ENCODE results near the gene HSPB2. TPM values are rescaled to one million over a fixed set of nuclear protein-coding genes. Genes with fewer than 3 reads are reported as not detected.
A peak's percentile ranks its signal among the peaks of the same experiment; 100 is the strongest.
"Not testable (repeated sequence)": the region's sequence is repeated elsewhere in the genome, so short reads cannot be mapped to it uniquely, and the experiment has no call there.

HSPB2 gene
- polyA plus RNA-seq, 4 donors, result 1.7 to 4.3 (median 3.0) TPM; not detected in 1

GRCh38 chr11:111879637-111879960 lies 32.9 kb upstream of the HSPB2 start:
- 6 to 39% (median 27%) methylated on average over 6 of the region's 6 CpGs for WGBS, 3 donors
- no peaks in the 10 kb centered on the region for H3K9me3 ChIP-seq (ENCODE audit: control insufficient read depth in 2 of 2, insufficient read depth in 1 of 2, low read depth in 1 of 2, low read length in 1 of 2)
- peak overlapping the region; percentile 95 to 96 (median 96) for H3K27ac ChIP-seq (ENCODE audit: low read depth in 1 of 3, low read length in 2 of 3)
- FAIRE-seq (no peak), DNase-seq (no peak)
- H3K4me1 ChIP-seq (ENCODE audit: control insufficient read depth in 3 of 3, insufficient read depth in 2 of 3, low read depth in 1 of 3, low read length in 2 of 3), result peaks cover 0 to 8% (median 2%) of the 10 kb centered on the region in 3 donors
- peaks cover 0 to 3% (median 0%) of the 10 kb centered on the region in 3 donors for H3K36me3 ChIP-seq (ENCODE audit: control insufficient read depth in 3 of 3, insufficient read depth in 2 of 3, low read depth in 1 of 3, low read length in 3 of 3)
- H3K4me3 ChIP-seq (ENCODE audit: low read depth in 1 of 3, low read length in 3 of 3), result peak overlapping the region in 2 of 3 donors; percentile 66 to 70
- H3K27me3 ChIP-seq (ENCODE audit: control insufficient read depth in 3 of 3, insufficient read depth in 3 of 3, low read length in 3 of 3), result no peaks in the 10 kb centered on the region

- Histone ChIP-seq H3K4me1 (ENCODE audit: control insufficient read depth in 3 of 3, insufficient read depth in 2 of 3, low read depth in 1 of 3, low read length in 2 of 3) (peaks cover 0 to 8% (median 2%) of the 10 kb centered on the region in 3 donors), H3K27me3 (ENCODE audit: control insufficient read depth in 3 of 3, insufficient read depth in 3 of 3, low read length in 3 of 3) (no peaks in the 10 kb centered on the region), H3K4me3 (ENCODE audit: low read depth in 1 of 3, low read length in 3 of 3) (no peak overlapping the region), H3K27ac (ENCODE audit: low read depth in 1 of 3, low read length in 2 of 3) (no peak overlapping the region), H3K36me3 (ENCODE audit: control insufficient read depth in 3 of 3, insufficient read depth in 2 of 3, low read depth in 1 of 3, low read length in 3 of 3) (no peaks in the 10 kb centered on the region), H3K9me3 (ENCODE audit: control insufficient read depth in 2 of 2, insufficient read depth in 1 of 2, low read depth in 1 of 2, low read length in 1 of 2) (no peaks in the 10 kb centered on the region)
- FAIRE-seq (no peak), DNase-seq (no peak)
- 92 to 96% (median 96%) methylated on average over 5 of the region's 5 CpGs for WGBS, 3 donors
These were observed 30.3 kb upstream of the HSPB2 start for GRCh38 chr11:111882202-111882601.

DNA sequence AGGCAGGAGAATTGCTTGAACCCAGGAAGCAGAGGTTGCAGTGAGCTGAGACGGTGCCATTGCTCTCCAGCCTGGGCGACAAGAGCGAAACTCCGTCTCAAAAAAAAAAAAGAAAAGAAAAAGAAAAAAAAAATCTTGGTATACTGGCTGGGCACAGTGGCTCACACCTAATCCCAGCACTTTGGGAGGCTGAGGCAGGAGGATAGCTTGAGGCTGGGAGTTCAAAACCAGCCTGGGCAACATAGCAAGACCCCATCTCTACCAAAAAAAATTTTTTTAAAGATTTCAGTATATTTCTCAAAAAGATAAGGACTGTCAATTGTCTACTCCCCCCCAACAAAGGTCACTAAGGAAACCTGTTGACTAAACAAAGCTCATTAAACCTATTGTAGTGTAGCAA lies 27.5 kb upstream of the HSPB2 start:
- not testable (repeated sequence) for H3K27me3 ChIP-seq (ENCODE audit: control insufficient read depth in 3 of 3, insufficient read depth in 3 of 3, low read length in 3 of 3); DNase-seq; H3K4me3 ChIP-seq (ENCODE audit: low read depth in 1 of 3, low read length in 3 of 3); H3K36me3 ChIP-seq (ENCODE audit: control insufficient read depth in 3 of 3, insufficient read depth in 2 of 3, low read depth in 1 of 3, low read length in 3 of 3); H3K27ac ChIP-seq (ENCODE audit: low read depth in 1 of 3, low read length in 2 of 3); FAIRE-seq; H3K4me1 ChIP-seq (ENCODE audit: control insufficient read depth in 3 of 3, insufficient read depth in 2 of 3, low read depth in 1 of 3, low read length in 2 of 3); H3K9me3 ChIP-seq (ENCODE audit: control insufficient read depth in 2 of 2, insufficient read depth in 1 of 2, low read depth in 1 of 2, low read length in 1 of 2)
- 78 to 96% (median 81%) methylated on average over 4 of the region's 4 CpGs for WGBS, 3 donors

GRCh38 chr11:111886032-111886431 lies 26.5 kb upstream of the HSPB2 start:
- no peak overlapping the region for H3K27ac ChIP-seq (ENCODE audit: low read depth in 1 of 3, low read length in 2 of 3)
- WGBS, 3 donors, result 77 to 92% (median 89%) methylated on average over 4 of the region's 4 CpGs
- DNase-seq (no peak), FAIRE-seq (no peak)
- no peaks in the 10 kb centered on the region for H3K36me3 ChIP-seq (ENCODE audit: control insufficient read depth in 3 of 3, insufficient read depth in 2 of 3, low read depth in 1 of 3, low read length in 3 of 3)
- no peak overlapping the region for H3K4me3 ChIP-seq (ENCODE audit: low read depth in 1 of 3, low read length in 3 of 3)
- H3K9me3 ChIP-seq (ENCODE audit: control insufficient read depth in 2 of 2, insufficient read depth in 1 of 2, low read depth in 1 of 2, low read length in 1 of 2), result no peaks in the 10 kb centered on the region
- no peaks in the 10 kb centered on the region for H3K4me1 ChIP-seq (ENCODE audit: control insufficient read depth in 3 of 3, insufficient read depth in 2 of 3, low read depth in 1 of 3, low read length in 2 of 3)
- no peaks in the 10 kb centered on the region for H3K27me3 ChIP-seq (ENCODE audit: control insufficient read depth in 3 of 3, insufficient read depth in 3 of 3, low read length in 3 of 3)

DNA sequence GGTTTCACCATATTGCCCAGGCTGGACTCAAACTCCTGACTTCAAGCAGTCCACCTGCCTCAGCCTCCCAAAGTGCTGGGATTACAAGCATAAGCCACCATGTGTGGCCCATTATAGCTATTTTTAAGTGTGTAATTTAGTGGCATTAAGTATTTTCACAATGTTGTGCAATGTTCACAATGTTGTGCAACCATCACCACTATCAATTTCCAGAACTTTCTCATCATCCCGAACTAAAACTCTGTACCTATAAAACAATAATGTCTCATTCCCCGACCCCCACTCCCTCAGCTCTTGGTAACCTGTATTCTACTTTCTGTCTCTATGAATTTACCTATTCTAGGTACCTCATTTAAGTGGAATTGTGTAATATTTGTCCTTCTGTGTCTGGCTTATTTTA lies 25.7 kb upstream of the HSPB2 start:
- 83 to 86% (median 84%) methylated on average over 2 of the region's 2 CpGs for WGBS, 3 donors

GRCh38 chr11:111905411-111905810 lies 7.1 kb upstream of the HSPB2 start:
- H3K36me3 ChIP-seq (ENCODE audit: control insufficient read depth in 3 of 3, insufficient read depth in 2 of 3, low read depth in 1 of 3, low read length in 3 of 3), result no peaks in the 10 kb centered on the region
- no peak overlapping the region for H3K27ac ChIP-seq (ENCODE audit: low read depth in 1 of 3, low read length in 2 of 3)
- H3K27me3 ChIP-seq (ENCODE audit: control insufficient read depth in 3 of 3, insufficient read depth in 3 of 3, low read length in 3 of 3), result no peaks in the 10 kb centered on the region
- DNase-seq (no peak), FAIRE-seq (no peak)
- 66 to 79% (median 71%) methylated on average over 2 of the region's 2 CpGs for WGBS, 3 donors
- no peaks in the 10 kb centered on the region for H3K4me1 ChIP-seq (ENCODE audit: control insufficient read depth in 3 of 3, insufficient read depth in 2 of 3, low read depth in 1 of 3, low read length in 2 of 3)
- H3K9me3 ChIP-seq (ENCODE audit: control insufficient read depth in 2 of 2, insufficient read depth in 1 of 2, low read depth in 1 of 2, low read length in 1 of 2), result no peaks in the 10 kb centered on the region
- no peak overlapping the region for H3K4me3 ChIP-seq (ENCODE audit: low read depth in 1 of 3, low read length in 3 of 3)

More for the DNA sequence above, 25.7 kb upstream of the HSPB2 start:
- no peak overlapping the region for H3K27ac ChIP-seq (ENCODE audit: low read depth in 1 of 3, low read length in 2 of 3)
- peaks cover 0 to 3% of the 10 kb centered on the region in 2 donors for H3K9me3 ChIP-seq (ENCODE audit: control insufficient read depth in 2 of 2, insufficient read depth in 1 of 2, low read depth in 1 of 2, low read length in 1 of 2)
- no peaks in the 10 kb centered on the region for H3K36me3 ChIP-seq (ENCODE audit: control insufficient read depth in 3 of 3, insufficient read depth in 2 of 3, low read depth in 1 of 3, low read length in 3 of 3)
- DNase-seq (no peak), FAIRE-seq (no peak)
- no peak overlapping the region for H3K4me3 ChIP-seq (ENCODE audit: low read depth in 1 of 3, low read length in 3 of 3)
- H3K4me1 ChIP-seq (ENCODE audit: control insufficient read depth in 3 of 3, insufficient read depth in 2 of 3, low read depth in 1 of 3, low read length in 2 of 3), result no peaks in the 10 kb centered on the region
- no peaks in the 10 kb centered on the region for H3K27me3 ChIP-seq (ENCODE audit: control insufficient read depth in 3 of 3, insufficient read depth in 3 of 3, low read length in 3 of 3)

DNA sequence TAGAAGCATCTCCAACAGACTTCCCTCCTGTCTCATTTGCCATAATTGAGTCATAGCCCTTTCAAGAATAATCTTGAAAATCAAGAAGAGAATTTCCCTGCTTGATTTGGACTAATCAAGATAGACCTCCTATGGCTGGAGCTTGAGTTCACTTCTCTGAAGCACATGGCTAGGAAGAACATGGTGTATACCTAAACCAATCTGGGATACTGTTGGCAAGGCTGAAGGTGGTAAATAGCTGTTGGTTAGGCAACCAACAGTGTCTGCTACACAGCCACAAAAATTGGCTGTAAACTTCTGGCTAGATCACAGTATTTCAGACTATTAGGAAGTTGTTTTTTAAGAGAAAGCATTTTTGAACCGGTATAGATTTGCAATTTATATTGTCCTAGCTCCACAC lies 5.9 kb upstream of the HSPB2 start:
- no peak for FAIRE-seq
- H3K4me3 ChIP-seq (ENCODE audit: low read depth in 1 of 3, low read length in 3 of 3), result no peak overlapping the region
- no peaks in the 10 kb centered on the region for H3K36me3 ChIP-seq (ENCODE audit: control insufficient read depth in 3 of 3, insufficient read depth in 2 of 3, low read depth in 1 of 3, low read length in 3 of 3)
- peaks cover 0 to 3% (median 0%) of the 10 kb centered on the region in 3 donors for H3K27me3 ChIP-seq (ENCODE audit: control insufficient read depth in 3 of 3, insufficient read depth in 3 of 3, low read length in 3 of 3)
- H3K9me3 ChIP-seq (ENCODE audit: control insufficient read depth in 2 of 2, insufficient read depth in 1 of 2, low read depth in 1 of 2, low read length in 1 of 2), result no peaks in the 10 kb centered on the region
- H3K4me1 ChIP-seq (ENCODE audit: control insufficient read depth in 3 of 3, insufficient read depth in 2 of 3, low read depth in 1 of 3, low read length in 2 of 3), result peaks cover 0 to 9% (median 0%) of the 10 kb centered on the region in 3 donors
- 75 to 89% (median 85%) methylated on average over 1 of the region's 1 CpG for WGBS, 3 donors
- no peak for DNase-seq
- no peak overlapping the region for H3K27ac ChIP-seq (ENCODE audit: low read depth in 1 of 3, low read length in 2 of 3)

DNA sequence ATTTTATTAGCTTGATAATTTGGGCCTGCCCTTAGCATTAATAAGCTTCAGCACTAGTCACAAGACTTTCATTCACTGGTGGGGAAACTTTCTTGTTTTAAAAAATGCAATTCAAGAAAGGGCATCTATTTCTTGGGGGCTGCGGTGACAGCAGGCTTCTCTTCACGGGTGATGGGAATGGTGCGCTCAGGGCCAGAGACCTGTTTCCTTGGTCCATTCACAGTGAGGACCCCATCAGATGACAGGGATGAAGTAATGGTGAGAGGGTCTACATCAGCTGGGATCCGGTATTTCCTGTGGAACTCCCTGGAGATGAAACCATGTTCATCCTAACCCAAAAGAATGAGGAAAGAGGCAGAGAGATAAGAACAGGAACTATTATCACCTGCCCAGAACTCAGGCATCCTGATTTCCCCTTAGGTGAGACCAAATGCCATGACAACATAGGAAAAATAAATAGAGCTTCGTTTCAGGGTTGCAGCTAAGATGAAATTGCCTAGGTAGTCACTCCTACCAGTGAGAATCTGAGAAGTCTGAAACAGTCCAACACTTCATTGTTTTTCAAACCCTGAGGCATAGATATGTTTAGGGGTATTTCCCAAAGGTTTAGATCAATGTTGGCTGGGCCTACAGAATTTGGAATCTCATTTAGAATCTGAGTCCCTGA lies 3.8 kb upstream of the HSPB2 start:
- H3K27ac ChIP-seq (ENCODE audit: low read depth in 1 of 3, low read length in 2 of 3), result no peak overlapping the region

DNA sequence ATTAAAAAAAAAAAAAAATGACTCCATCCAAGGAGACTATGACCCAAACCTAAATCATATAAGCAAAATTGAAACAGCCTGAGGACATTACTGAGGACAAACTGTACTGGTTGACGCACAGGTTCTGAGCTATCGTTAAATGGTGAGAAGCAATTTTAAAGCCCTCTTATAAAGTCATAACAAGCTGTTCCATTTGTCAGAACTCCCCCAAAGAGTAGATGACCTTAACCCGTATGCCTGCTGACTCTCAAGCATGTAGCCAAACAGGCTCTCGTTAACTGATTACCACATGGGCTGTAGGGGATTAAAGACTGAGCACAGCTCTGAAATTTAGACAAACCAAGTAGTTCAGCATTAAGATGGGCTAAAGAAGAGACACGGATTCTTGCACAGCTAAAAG lies 3.2 kb upstream of the HSPB2 start:
- H3K4me3 ChIP-seq (ENCODE audit: low read depth in 1 of 3, low read length in 3 of 3), result no peak overlapping the region
- 82 to 91% (median 86%) methylated on average over 5 of the region's 5 CpGs for WGBS, 3 donors
- H3K27ac ChIP-seq (ENCODE audit: low read depth in 1 of 3, low read length in 2 of 3), result no peak overlapping the region

More for the DNA sequence above, 3.8 kb upstream of the HSPB2 start:
- no peaks in the 10 kb centered on the region for H3K9me3 ChIP-seq (ENCODE audit: control insufficient read depth in 2 of 2, insufficient read depth in 1 of 2, low read depth in 1 of 2, low read length in 1 of 2)
- H3K36me3 ChIP-seq (ENCODE audit: control insufficient read depth in 3 of 3, insufficient read depth in 2 of 3, low read depth in 1 of 3, low read length in 3 of 3), result no peaks in the 10 kb centered on the region
- FAIRE-seq (no peak), DNase-seq (no peak)
- peaks cover 0 to 20% (median 2%) of the 10 kb centered on the region in 3 donors for H3K4me1 ChIP-seq (ENCODE audit: control insufficient read depth in 3 of 3, insufficient read depth in 2 of 3, low read depth in 1 of 3, low read length in 2 of 3)
- WGBS, 3 donors, result 80 to 84% (median 82%) methylated on average over 5 of the region's 5 CpGs
- H3K27me3 ChIP-seq (ENCODE audit: control insufficient read depth in 3 of 3, insufficient read depth in 3 of 3, low read length in 3 of 3), result peaks cover 0 to 16% (median 0%) of the 10 kb centered on the region in 3 donors
- no peak overlapping the region for H3K4me3 ChIP-seq (ENCODE audit: low read depth in 1 of 3, low read length in 3 of 3)

More for the DNA sequence above, 3.2 kb upstream of the HSPB2 start:
- Histone ChIP-seq H3K9me3 (ENCODE audit: control insufficient read depth in 2 of 2, insufficient read depth in 1 of 2, low read depth in 1 of 2, low read length in 1 of 2) (no peaks in the 10 kb centered on the region), H3K27me3 (ENCODE audit: control insufficient read depth in 3 of 3, insufficient read depth in 3 of 3, low read length in 3 of 3) (peaks cover 0 to 16% (median 0%) of the 10 kb centered on the region in 3 donors), H3K4me1 (ENCODE audit: control insufficient read depth in 3 of 3, insufficient read depth in 2 of 3, low read depth in 1 of 3, low read length in 2 of 3) (peaks cover 0 to 20% (median 2%) of the 10 kb centered on the region in 3 donors), H3K36me3 (ENCODE audit: control insufficient read depth in 3 of 3, insufficient read depth in 2 of 3, low read depth in 1 of 3, low read length in 3 of 3) (no peaks in the 10 kb centered on the region)
- FAIRE-seq (no peak), DNase-seq (no peak)

Data from small intestine (tissue), 7 donors.